Neural cell (in vitro differentiated cells): ENCODE results near the gene B4GALT2. TPM values are rescaled to one million over a fixed set of nuclear protein-coding genes. Genes with fewer than 3 reads are reported as not detected.

Source experiments
- H2AFZ ChIP-seq: fragments of 200-600, 300-800 bp; sonication (generic), shearing (Covaris generic); 2 replicates; pipeline ENCODE4 v1.6.0; 2014; ENCODE audit warnings: low read depth, mild to moderate bottlenecking, antibody characterized with exemption, low read length, moderate library complexity
- H3F3A ChIP-seq: fragments of 200-600 bp; shearing (Covaris generic); 2 replicates; pipeline ENCODE4 v1.6.1; 2016; ENCODE audit warnings: mild to moderate bottlenecking, moderate library complexity, mixed read lengths, antibody characterized with exemption, low read length; ENCODE audit not compliant: insufficient read depth, poor library complexity, severe bottlenecking
- H3K27ac ChIP-seq: fragments of 200-600, 300-800 bp; sonication (generic), shearing (Covaris generic); 2 replicates; pipeline ENCODE4 v1.5.1; 2014; ENCODE audit warnings: mild to moderate bottlenecking, low read length, moderate library complexity
- H3K27me3 ChIP-seq: fragments of 300-800, 200-600 bp; sonication (generic), shearing (Covaris generic); 2 replicates; pipeline ENCODE4 v1.6.0; 2014; ENCODE audit warnings: mild to moderate bottlenecking, low read depth, low read length, moderate library complexity; ENCODE audit not compliant: insufficient read depth
- H3K36me3 ChIP-seq: fragments of 300-800, 200-600 bp; sonication (generic), shearing (Covaris generic); 2 replicates; pipeline ENCODE4 v1.5.1; 2014; ENCODE audit warnings: mild to moderate bottlenecking, antibody characterized with exemption, low read length, moderate library complexity; ENCODE audit not compliant: insufficient read depth
- H3K4me2 ChIP-seq: fragments of 300-800, 200-600 bp; sonication (generic), shearing (Covaris generic); 2 replicates; pipeline ENCODE4 v1.6.0; 2014; ENCODE audit warnings: mild to moderate bottlenecking, low read length
- H3K4me3 ChIP-seq: fragments of 300-800, 200-600 bp; sonication (generic), shearing (Covaris generic); 2 replicates; pipeline ENCODE4 v1.5.1; 2014; ENCODE audit warnings: mild to moderate bottlenecking, low read length, moderate library complexity
- H3K79me2 ChIP-seq: fragments of 200-600 bp; shearing (Covaris generic); replicated peaks from 2 replicates; pipeline ENCODE4 v1.6.0; 2014; ENCODE audit warnings: mild to moderate bottlenecking, low read length, moderate library complexity; ENCODE audit not compliant: insufficient read depth
- H3K9ac ChIP-seq: fragments of 300-800, 200-600 bp; sonication (generic), shearing (Covaris generic); 2 replicates; pipeline ENCODE4 v1.6.1; 2016; ENCODE audit warnings: mild to moderate bottlenecking, low read length, mixed read lengths
- H3K9me2 ChIP-seq: fragments of 200-600 bp; shearing (Covaris generic); 2 replicates; pipeline ENCODE4 v1.6.1; 2016; ENCODE audit warnings: mild to moderate bottlenecking, low read length, mixed read lengths; ENCODE audit not compliant: insufficient read depth
- H3K9me3 ChIP-seq: fragments of 200-600, 300-800 bp; sonication (generic), shearing (Covaris generic); 2 replicates; pipeline ENCODE4 v1.6.1; 2016; ENCODE audit warnings: mild to moderate bottlenecking, mixed run types, low read length, moderate library complexity, mixed read lengths
- H4K20me1 ChIP-seq: fragments of 200-600 bp; shearing (Covaris generic); 2 replicates; pipeline ENCODE4 v1.6.1; 2016; ENCODE audit warnings: mild to moderate bottlenecking, mixed run types; ENCODE audit not compliant: insufficient read depth
- EP300 ChIP-seq: fragments of 450-650 bp; conservative IDR thresholded peaks from 2 replicates; pipeline ENCODE4 v1.6.1; 2014; ENCODE audit warnings: antibody characterized with exemption, mild to moderate bottlenecking, moderate library complexity; ENCODE audit not compliant: poor library complexity, severe bottlenecking
- EZH2 ChIP-seq: fragments of 200-600, 300-800 bp; shearing (Covaris generic), sonication (generic); IDR thresholded peaks from 2 replicates; pipeline ENCODE4 v1.6.1; 2014; ENCODE audit warnings: antibody characterized with exemption, low read length, borderline replicate concordance, mild to moderate bottlenecking; ENCODE audit not compliant: insufficient read depth, poor library complexity, severe bottlenecking
- MXI1 ChIP-seq: fragments of 450-650 bp; conservative IDR thresholded peaks from 2 replicates; pipeline ENCODE4 v1.6.1; 2014; ENCODE audit warnings: antibody characterized with exemption, mild to moderate bottlenecking; ENCODE audit not compliant: poor library complexity, severe bottlenecking
- POLR2AphosphoS5 ChIP-seq: IDR thresholded peaks from 2 replicates; pipeline ENCODE4 v1.6.1; 2012
- RAD21 ChIP-seq: fragments of 450-650 bp; conservative IDR thresholded peaks from 2 replicates; pipeline ENCODE4 v1.6.1; 2014; ENCODE audit warnings: antibody characterized with exemption, mild to moderate bottlenecking, moderate library complexity
- SMC3 ChIP-seq: fragments of 450-650 bp; conservative IDR thresholded peaks from 2 replicates; pipeline ENCODE4 v1.6.1; 2014; ENCODE audit warnings: antibody characterized with exemption, mild to moderate bottlenecking, moderate library complexity; ENCODE audit not compliant: poor library complexity
- TAF1 ChIP-seq: IDR thresholded peaks from 2 replicates; pipeline ENCODE4 v1.6.1; 2012; ENCODE audit warnings: low read depth
- polyA plus RNA-seq: library from polyadenylated mRNA; depleted of rRNA; stranded (reverse); fragments of >200 nt; gene quantifications from 2 replicates; pipeline ENCODE4 v1.2.3, GENCODE V29; 2014
- TF ChIP-seq, protein P1 (sequence below): IDR thresholded peaks from 2 replicates; pipeline ENCODE4 v1.6.1; 2012; ENCODE audit warnings: borderline replicate concordance
- TF ChIP-seq, protein P2 (sequence below): fragments of 450-650 bp; IDR thresholded peaks from 2 replicates; pipeline ENCODE4 v1.5.1; 2014; ENCODE audit warnings: antibody characterized with exemption, mild to moderate bottlenecking, moderate library complexity; ENCODE audit not compliant: poor library complexity, severe bottlenecking

B4GALT2 gene
- polyA plus RNA-seq, 1 donor from 2014 or later, result 129 TPM

DNA sequence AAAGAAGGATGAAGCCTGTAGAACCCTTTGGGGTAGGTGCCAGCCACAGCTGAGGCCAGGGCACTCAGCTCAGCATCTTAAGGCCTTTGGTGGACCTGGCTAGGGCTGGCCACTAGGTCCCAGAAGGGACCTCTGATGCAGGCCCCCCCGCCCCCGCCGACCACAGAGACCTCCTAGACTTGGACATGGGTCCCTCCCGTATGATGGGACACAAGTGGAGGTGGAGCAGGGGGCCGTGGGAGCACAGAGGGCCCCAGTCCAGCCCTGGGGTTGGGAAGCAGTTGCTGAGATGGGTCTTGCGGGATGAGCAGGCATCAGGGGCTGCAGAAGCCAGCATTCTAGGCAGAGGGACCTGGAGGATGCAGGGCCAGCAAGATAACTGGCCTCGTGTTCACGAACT, 3.2 kb downstream of the B4GALT2 start:
- H3K9me3 ChIP-seq, result no peaks in the 10 kb centered on the region
- no peak overlapping the region for H3K4me3 ChIP-seq
- no peak overlapping the region for H3K27ac ChIP-seq
- H3F3A ChIP-seq, result no peaks in the 10 kb centered on the region
- TF ChIP-seq EP300 (no peak), SMC3 (no peak), TAF1 (no peak), MXI1 (no peak), POLR2AphosphoS5 (no peak), RAD21 (no peak), EZH2 (no peak)
- TF ChIP-seq, protein P1, sequence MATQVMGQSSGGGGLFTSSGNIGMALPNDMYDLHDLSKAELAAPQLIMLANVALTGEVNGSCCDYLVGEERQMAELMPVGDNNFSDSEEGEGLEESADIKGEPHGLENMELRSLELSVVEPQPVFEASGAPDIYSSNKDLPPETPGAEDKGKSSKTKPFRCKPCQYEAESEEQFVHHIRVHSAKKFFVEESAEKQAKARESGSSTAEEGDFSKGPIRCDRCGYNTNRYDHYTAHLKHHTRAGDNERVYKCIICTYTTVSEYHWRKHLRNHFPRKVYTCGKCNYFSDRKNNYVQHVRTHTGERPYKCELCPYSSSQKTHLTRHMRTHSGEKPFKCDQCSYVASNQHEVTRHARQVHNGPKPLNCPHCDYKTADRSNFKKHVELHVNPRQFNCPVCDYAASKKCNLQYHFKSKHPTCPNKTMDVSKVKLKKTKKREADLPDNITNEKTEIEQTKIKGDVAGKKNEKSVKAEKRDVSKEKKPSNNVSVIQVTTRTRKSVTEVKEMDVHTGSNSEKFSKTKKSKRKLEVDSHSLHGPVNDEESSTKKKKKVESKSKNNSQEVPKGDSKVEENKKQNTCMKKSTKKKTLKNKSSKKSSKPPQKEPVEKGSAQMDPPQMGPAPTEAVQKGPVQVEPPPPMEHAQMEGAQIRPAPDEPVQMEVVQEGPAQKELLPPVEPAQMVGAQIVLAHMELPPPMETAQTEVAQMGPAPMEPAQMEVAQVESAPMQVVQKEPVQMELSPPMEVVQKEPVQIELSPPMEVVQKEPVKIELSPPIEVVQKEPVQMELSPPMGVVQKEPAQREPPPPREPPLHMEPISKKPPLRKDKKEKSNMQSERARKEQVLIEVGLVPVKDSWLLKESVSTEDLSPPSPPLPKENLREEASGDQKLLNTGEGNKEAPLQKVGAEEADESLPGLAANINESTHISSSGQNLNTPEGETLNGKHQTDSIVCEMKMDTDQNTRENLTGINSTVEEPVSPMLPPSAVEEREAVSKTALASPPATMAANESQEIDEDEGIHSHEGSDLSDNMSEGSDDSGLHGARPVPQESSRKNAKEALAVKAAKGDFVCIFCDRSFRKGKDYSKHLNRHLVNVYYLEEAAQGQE, result no peak
- TF ChIP-seq, protein P2, sequence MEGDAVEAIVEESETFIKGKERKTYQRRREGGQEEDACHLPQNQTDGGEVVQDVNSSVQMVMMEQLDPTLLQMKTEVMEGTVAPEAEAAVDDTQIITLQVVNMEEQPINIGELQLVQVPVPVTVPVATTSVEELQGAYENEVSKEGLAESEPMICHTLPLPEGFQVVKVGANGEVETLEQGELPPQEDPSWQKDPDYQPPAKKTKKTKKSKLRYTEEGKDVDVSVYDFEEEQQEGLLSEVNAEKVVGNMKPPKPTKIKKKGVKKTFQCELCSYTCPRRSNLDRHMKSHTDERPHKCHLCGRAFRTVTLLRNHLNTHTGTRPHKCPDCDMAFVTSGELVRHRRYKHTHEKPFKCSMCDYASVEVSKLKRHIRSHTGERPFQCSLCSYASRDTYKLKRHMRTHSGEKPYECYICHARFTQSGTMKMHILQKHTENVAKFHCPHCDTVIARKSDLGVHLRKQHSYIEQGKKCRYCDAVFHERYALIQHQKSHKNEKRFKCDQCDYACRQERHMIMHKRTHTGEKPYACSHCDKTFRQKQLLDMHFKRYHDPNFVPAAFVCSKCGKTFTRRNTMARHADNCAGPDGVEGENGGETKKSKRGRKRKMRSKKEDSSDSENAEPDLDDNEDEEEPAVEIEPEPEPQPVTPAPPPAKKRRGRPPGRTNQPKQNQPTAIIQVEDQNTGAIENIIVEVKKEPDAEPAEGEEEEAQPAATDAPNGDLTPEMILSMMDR, result no peak
- no peaks in the 10 kb centered on the region for H3K9me2 ChIP-seq
- no peaks in the 10 kb centered on the region for H3K27me3 ChIP-seq
- H3K4me2 ChIP-seq, result no peak overlapping the region
- no peak overlapping the region for H2AFZ ChIP-seq
- H3K36me3 ChIP-seq, result no peaks in the 10 kb centered on the region
- H3K79me2 ChIP-seq, result peaks cover 19% of the 10 kb centered on the region
- no peaks in the 10 kb centered on the region for H4K20me1 ChIP-seq
- H3K9ac ChIP-seq, result no peak overlapping the region

DNA sequence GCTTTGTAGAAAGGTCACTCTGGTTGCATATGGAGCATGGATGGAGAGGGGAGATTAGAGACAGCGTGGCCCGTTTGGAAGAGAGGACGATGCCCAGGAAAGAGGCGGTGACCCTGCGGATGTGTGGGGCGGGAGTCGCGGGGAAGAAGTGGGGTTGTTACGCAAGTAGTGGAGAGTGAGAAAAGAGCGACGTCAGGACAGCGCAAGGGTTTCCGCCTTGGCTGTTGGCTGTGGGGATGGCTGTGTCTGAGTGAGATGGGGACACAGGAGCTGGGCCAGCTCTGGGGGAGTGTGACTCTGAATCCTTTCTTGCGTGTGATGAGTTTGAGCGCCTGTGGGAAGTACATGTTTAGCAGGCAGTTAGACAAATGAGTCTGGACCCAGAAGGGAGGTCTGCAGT, 3.8 kb downstream of the B4GALT2 start:
- no peak overlapping the region for H3K4me3 ChIP-seq

More for the DNA sequence above, 3.8 kb downstream of the B4GALT2 start:
- Histone ChIP-seq H3F3A (no peaks in the 10 kb centered on the region), H3K27me3 (no peaks in the 10 kb centered on the region), H3K9me2 (no peaks in the 10 kb centered on the region), H3K36me3 (no peaks in the 10 kb centered on the region), H2AFZ (no peak overlapping the region), H3K9me3 (no peaks in the 10 kb centered on the region), H3K9ac (no peak overlapping the region), H3K4me2 (no peak overlapping the region), H3K79me2 (peaks cover 16% of the 10 kb centered on the region), H4K20me1 (no peaks in the 10 kb centered on the region), H3K27ac (no peak overlapping the region)
- TF ChIP-seq, protein P2, result no peak
- TF ChIP-seq TAF1 (no peak), RAD21 (no peak), EZH2 (no peak), MXI1 (no peak), POLR2AphosphoS5 (no peak), SMC3 (no peak), EP300 (no peak)
- TF ChIP-seq, protein P1, result no peak
